ENCODE results near the gene RIN3. TPM values are rescaled to one million over a fixed set of nuclear protein-coding genes. Genes with fewer than 3 reads are reported as not detected.
A peak's percentile ranks its signal among the peaks of the same experiment; 100 is the strongest.

Gene RIN3
- total RNA-seq, 2 experiments from 2014 or later = 15.8 to 16.0 TPM

DNA sequence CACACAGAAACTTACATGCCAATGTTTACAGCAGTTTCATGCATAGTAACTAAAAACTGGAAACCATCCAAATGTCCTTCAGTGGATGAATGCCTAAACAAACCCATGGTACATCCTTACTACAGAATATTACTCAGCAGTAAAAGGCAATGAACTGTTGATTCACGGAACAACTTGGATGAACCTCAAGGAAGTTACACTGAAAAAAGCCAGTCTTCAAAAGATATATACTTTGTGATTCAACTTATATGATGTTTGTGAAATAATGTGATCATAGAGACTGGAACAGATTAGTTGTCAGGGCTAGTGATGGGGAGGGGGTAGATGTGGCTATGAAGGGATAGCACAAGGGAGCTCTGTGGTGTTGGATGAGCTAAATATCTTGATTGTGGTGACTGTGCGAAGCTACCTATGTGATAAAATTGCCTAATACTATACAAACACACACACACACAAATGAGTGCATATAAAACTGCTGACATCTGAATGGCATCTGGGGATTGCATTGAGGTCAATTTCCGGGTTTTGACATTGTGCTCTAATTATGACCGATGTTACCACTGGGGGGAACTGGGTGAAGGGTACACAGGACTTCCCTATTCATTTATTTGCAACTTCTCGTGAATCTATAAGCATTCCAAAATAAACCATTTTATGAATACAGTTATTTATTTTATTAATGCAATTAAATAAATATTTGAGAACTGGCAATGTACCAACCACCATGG lies 94.3 kb downstream of the RIN3 start:
- no peaks in the 10 kb centered on the region for H3K36me3 Mint-ChIP-seq (ENCODE audit: low read depth)
- CTCF ChIA-PET = no interaction called here
- no peaks in the 10 kb centered on the region for H3K27me3 Mint-ChIP-seq (ENCODE audit: low read depth)
- no peak overlapping the region for H3K4me3 Mint-ChIP-seq
- no peak overlapping the region for H3K27ac Mint-ChIP-seq
- H3K4me1 Mint-ChIP-seq (ENCODE audit: low read depth) = peaks cover 21% of the 10 kb centered on the region
- no peaks in the 10 kb centered on the region for H3K9me3 Mint-ChIP-seq
- intact Hi-C loops (cut with micrococcal nuclease) = loop anchor here (10.0 kb wide), 1 partner anchor 473 kb away; no protein-coding TSS in a partner anchor
- DNase-seq = no peak

DNA sequence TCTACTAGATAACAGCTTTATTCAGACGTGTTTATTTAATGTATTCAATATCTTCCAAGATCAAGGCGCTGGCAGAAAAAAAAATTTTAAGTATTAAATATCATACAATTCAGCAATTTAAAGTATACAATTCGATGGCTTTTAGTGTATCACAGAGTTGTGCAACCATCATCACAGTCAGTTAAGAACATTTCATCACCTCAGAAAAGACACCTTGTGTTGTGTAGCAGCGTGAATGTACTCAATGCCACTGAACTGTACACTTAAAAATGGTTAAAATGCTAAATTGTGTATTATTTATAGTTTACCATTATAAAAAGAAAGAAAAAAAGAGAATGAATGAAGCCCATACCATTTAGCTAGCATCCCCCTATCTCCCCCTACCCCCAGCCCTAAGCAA lies 96.4 kb downstream of the RIN3 start:
- no peaks in the 10 kb centered on the region for H3K27me3 Mint-ChIP-seq (ENCODE audit: low read depth)
- intact Hi-C loops (cut with micrococcal nuclease) = loop anchor here (10.0 kb wide), 1 partner anchor 475 kb away; no protein-coding TSS in a partner anchor
- H3K36me3 Mint-ChIP-seq (ENCODE audit: low read depth) = no peaks in the 10 kb centered on the region
- no peak overlapping the region for H3K27ac Mint-ChIP-seq
- H3K4me1 Mint-ChIP-seq (ENCODE audit: low read depth) = peaks cover 31% of the 10 kb centered on the region
- no peak for DNase-seq
- H3K4me3 Mint-ChIP-seq = no peak overlapping the region
- CTCF ChIA-PET = interaction anchor here (0.5 to 1.1 kb wide), 2 partner anchors 72 to 106 kb away, joined by 3 to 5 read pairs; no protein-coding TSS in a partner anchor
- H3K9me3 Mint-ChIP-seq = no peaks in the 10 kb centered on the region

DNA sequence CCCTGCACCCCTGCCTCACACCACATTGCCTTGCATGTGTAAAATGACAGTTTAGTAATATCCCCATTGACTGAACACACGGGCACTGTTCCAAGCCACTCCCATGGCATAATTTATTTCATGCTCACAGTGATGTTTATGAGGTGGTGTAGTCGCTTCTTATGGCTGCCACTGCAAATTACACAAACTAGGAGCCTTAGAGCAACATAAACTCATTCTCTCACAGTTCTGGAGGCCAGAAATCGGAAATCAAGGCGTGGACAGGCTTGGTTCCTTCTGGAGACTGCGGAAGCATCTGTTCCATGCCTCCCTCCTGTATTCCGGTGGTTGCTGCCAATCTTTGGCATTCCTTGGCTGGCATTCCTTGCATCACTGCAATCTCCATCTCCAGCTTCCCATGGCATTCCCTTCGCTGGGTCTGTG lies 97.3 kb downstream of the RIN3 start:
- CTCF ChIA-PET = interaction anchor here (0.6 kb wide), 1 partner anchor 115 kb away, joined by 4 read pairs; no protein-coding TSS in a partner anchor
- intact Hi-C loops (cut with micrococcal nuclease) = no loop called here
- H3K4me1 Mint-ChIP-seq (ENCODE audit: low read depth) = peaks cover 40% of the 10 kb centered on the region

DNA sequence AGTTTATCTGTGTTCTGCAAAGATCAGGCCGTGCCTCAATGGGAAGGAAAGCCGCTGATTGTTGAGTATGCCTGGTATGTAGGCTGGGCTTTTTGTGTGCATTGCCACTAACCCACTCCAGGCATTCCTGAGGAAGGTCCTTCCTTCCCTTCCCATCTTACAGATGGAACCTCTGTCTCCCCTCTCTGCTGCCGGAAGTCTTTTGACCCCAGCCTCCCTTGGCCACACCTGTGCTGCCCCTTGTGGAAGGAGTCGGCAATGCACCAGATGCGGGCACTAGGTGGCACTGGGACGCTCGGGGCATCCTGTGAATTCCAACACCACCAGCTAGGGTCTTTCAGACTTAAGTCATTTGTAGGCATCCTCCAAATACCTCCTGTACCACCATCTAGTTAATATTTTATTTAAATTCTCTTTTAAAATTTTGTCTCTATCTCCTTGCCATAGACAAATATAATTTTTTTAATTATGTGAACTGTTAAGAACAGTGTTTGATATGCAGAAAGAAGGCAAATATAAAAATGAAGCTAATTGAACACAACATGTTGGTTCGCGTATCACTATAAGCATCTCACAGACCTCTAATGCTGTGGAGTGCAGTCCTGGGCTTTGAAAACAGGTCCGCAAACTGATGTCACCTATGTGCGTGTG lies 99.6 kb downstream of the RIN3 start:
- H3K4me3 Mint-ChIP-seq = no peak overlapping the region
- H3K4me1 Mint-ChIP-seq (ENCODE audit: low read depth) = peaks cover 52% of the 10 kb centered on the region
- H3K36me3 Mint-ChIP-seq (ENCODE audit: low read depth) = no peaks in the 10 kb centered on the region
- CTCF ChIA-PET = interaction anchor here (0.6 to 4.8 kb wide), 42 partner anchors 9 to 491 kb away, joined by 3 to 35 read pairs (median 4); partner anchors contain the start of genes CPSF2 and NDUFB1
- DNase-seq = peak; percentile 87
- intact Hi-C loops (cut with micrococcal nuclease) = loop anchor here (1.0 kb wide), 2 partner anchors 34 to 68 kb away; no protein-coding TSS in a partner anchor
- H3K27me3 Mint-ChIP-seq (ENCODE audit: low read depth) = no peaks in the 10 kb centered on the region
- H3K9me3 Mint-ChIP-seq = no peaks in the 10 kb centered on the region
- no peak overlapping the region for H3K27ac Mint-ChIP-seq

More for the DNA sequence above, 97.3 kb downstream of the RIN3 start:
- no peak overlapping the region for H3K4me3 Mint-ChIP-seq
- DNase-seq = no peak
- H3K27ac Mint-ChIP-seq = no peak overlapping the region
- no peaks in the 10 kb centered on the region for H3K9me3 Mint-ChIP-seq
- H3K27me3 Mint-ChIP-seq (ENCODE audit: low read depth) = no peaks in the 10 kb centered on the region
- no peaks in the 10 kb centered on the region for H3K36me3 Mint-ChIP-seq (ENCODE audit: low read depth)

DNA sequence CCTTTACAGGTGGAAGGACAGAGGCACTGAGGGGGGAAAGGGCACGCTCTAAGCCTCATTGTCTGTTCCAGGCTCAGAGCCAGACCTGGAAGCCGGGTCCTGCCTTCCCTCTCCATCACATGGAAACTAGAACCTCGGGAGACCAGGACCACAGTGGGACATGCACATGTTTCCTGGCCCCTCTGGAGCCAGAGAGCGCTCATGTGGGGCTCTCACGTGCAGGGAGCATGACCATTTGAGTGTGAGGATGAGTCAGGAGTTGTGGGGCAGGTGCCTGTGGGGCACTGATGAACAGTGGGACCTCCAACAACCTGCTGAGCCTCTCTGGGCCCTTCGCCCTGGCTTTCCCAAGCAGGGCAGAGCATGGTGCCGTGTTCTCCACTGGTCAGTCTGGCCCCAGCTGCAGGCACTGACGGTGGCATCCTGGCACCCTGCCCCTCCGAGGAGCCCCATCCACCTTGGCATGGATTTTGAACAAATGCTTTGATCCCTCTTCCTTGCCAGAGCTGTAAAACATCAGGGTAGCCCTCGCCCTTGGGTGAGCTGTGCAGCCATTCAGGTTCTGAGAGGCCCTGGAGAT lies 100.2 kb downstream of the RIN3 start:
- intact Hi-C loops (cut with micrococcal nuclease) = loop anchor here (1.0 kb wide), 2 partner anchors 34 to 68 kb away; no protein-coding TSS in a partner anchor
- H3K4me3 Mint-ChIP-seq = no peak overlapping the region
- H3K27me3 Mint-ChIP-seq (ENCODE audit: low read depth) = no peaks in the 10 kb centered on the region
- H3K9me3 Mint-ChIP-seq = no peaks in the 10 kb centered on the region
- CTCF ChIA-PET = interaction anchor here (0.6 to 4.8 kb wide), 45 partner anchors 9 to 502 kb away, joined by 3 to 35 read pairs (median 4); partner anchors contain the start of genes CPSF2 and NDUFB1
- peaks cover 52% of the 10 kb centered on the region for H3K4me1 Mint-ChIP-seq (ENCODE audit: low read depth)
- no peak overlapping the region for H3K27ac Mint-ChIP-seq
- no peak for DNase-seq
- no peaks in the 10 kb centered on the region for H3K36me3 Mint-ChIP-seq (ENCODE audit: low read depth)

DNA sequence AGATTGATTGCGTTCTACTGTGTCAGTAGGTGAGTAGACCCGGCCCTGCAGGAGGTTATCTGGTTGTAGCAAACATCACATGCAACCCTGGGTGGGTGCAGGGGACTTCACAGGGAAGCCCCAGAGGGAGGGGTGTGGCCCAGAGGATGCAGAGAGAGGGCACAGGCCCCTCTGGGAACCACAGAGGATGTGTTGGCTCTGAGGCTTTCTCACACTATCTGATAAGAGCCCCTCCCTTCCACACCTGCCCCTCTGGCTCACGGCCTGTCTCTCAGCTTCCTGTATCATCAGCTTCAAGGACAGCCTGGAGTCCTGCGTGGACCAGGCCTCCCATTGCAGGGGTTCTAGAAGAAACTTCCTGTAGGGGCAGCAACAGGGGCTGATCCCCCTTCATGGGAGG lies 101.9 kb downstream of the RIN3 start:
- intact Hi-C loops (cut with micrococcal nuclease) = no loop called here
- CTCF ChIA-PET = interaction anchor here (0.6 to 4.8 kb wide), 8 partner anchors 16 to 71 kb away, joined by 3 to 35 read pairs (median 4); no protein-coding TSS in a partner anchor
- H3K27me3 Mint-ChIP-seq (ENCODE audit: low read depth) = no peaks in the 10 kb centered on the region
- no peaks in the 10 kb centered on the region for H3K9me3 Mint-ChIP-seq
- DNase-seq = peak; percentile 75
- no peak overlapping the region for H3K4me3 Mint-ChIP-seq
- H3K4me1 Mint-ChIP-seq (ENCODE audit: low read depth) = peaks cover 42% of the 10 kb centered on the region
- H3K27ac Mint-ChIP-seq = peak overlapping the region; percentile 77
- H3K36me3 Mint-ChIP-seq (ENCODE audit: low read depth) = no peaks in the 10 kb centered on the region

DNA sequence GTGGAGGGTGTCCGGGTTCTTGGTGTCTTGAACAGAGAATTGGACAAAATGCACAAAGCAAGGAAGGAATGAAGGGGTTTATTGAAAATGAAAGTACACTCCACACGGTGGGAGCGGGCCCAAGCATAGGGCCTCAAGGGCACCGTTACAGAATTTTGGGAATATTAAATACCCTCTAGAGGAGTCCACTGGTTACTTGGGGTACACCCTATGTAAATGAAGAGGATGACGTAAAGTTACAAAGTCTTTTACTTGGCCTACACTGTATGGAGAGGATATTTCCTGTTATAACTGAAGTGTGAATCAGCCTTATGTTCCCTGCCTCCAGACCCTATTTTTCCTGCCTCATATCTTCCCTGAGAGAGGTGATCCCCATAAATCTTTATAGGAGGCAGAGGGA lies 102.6 kb downstream of the RIN3 start:
- Mint-ChIP-seq H3K9me3 (peaks cover under 1% of the 10 kb centered on the region), H3K27ac (peak overlapping the region; percentile 77), H3K4me3 (no peak overlapping the region), H3K27me3 (ENCODE audit: low read depth) (no peaks in the 10 kb centered on the region), H3K36me3 (ENCODE audit: low read depth) (peaks cover under 1% of the 10 kb centered on the region), H3K4me1 (ENCODE audit: low read depth) (peaks cover 42% of the 10 kb centered on the region)
- CTCF ChIA-PET = interaction anchor here (0.6 to 4.8 kb wide), 6 partner anchors 15 to 65 kb away, joined by 3 to 35 read pairs (median 4); no protein-coding TSS in a partner anchor
- DNase-seq = no peak
- intact Hi-C loops (cut with micrococcal nuclease) = no loop called here

DNA sequence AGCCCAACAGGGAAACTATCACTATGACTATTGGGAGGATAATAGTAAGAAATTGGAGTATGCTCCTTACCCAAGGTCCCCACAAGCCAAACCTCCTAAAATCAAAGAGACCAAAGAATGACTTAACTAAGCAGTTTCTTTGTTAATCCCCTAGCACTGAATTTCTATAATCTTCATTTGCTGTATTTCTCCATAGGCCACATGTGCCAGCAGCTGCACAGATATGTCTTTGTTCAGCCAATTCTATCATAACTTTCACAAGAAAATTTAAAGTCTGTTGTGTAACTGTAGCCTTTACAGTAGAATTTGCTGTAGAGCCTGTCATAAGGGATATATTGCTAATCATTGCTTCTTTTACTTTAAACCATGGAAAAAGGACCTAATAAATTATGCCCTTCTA lies 104.0 kb downstream of the RIN3 start:
- DNase-seq = no peak
- no peak overlapping the region for H3K27ac Mint-ChIP-seq
- intact Hi-C loops (cut with micrococcal nuclease) = no loop called here
- H3K27me3 Mint-ChIP-seq (ENCODE audit: low read depth) = no peaks in the 10 kb centered on the region
- H3K36me3 Mint-ChIP-seq (ENCODE audit: low read depth) = peaks cover 9% of the 10 kb centered on the region
- CTCF ChIA-PET = interaction anchor here (4.8 kb wide), 1 partner anchor 13 kb away, joined by 22 read pairs; no protein-coding TSS in a partner anchor
- H3K9me3 Mint-ChIP-seq = peaks cover 14% of the 10 kb centered on the region
- no peak overlapping the region for H3K4me3 Mint-ChIP-seq
- peaks cover 40% of the 10 kb centered on the region for H3K4me1 Mint-ChIP-seq (ENCODE audit: low read depth)

DNA sequence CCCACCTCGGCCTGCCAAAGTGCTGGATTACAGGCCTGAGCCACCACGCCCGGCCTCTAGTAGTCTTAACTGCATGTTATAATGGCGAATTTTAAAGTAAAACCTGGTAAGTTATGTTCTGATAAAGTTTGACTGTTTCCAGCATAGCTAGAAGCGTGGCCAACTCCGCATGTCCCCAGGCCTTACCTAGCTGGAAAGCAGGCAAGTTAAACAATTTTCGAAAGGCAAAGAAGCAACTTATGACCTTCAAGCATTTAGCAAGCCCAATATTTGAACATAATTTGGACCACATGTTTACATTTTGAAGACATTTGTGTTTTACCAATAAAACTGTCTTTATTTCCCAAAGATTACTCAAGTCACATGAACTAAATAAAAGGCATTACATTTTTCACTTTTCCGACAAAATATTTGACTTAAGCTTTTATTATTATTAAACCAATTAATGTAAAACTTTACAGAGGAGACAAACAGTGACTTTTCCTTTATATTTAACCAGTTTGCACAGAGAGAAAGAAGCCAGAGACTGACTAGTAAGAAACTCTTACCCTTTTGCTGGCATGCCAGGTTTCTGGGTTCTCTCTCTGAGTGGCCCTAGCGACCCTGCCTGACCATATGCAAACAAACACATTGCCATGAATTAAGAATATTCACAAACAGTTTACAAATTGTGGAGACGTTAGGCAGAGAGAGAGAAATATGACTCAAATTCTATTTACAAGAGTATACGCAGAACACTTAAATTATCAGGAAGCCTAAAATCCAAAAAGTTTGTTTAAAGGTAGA lies 106.3 kb downstream of the RIN3 start:
- H3K27me3 Mint-ChIP-seq (ENCODE audit: low read depth) = no peaks in the 10 kb centered on the region
- DNase-seq = no peak
- H3K36me3 Mint-ChIP-seq (ENCODE audit: low read depth) = peaks cover 13% of the 10 kb centered on the region
- H3K4me1 Mint-ChIP-seq (ENCODE audit: low read depth) = peaks cover 22% of the 10 kb centered on the region
- H3K9me3 Mint-ChIP-seq = peaks cover 22% of the 10 kb centered on the region
- CTCF ChIA-PET = interaction anchor here (0.9 kb wide), 1 partner anchor 24 kb away, joined by 3 read pairs; no protein-coding TSS in a partner anchor
- no peak overlapping the region for H3K27ac Mint-ChIP-seq
- H3K4me3 Mint-ChIP-seq = no peak overlapping the region
- intact Hi-C loops (cut with micrococcal nuclease) = no loop called here

DNA sequence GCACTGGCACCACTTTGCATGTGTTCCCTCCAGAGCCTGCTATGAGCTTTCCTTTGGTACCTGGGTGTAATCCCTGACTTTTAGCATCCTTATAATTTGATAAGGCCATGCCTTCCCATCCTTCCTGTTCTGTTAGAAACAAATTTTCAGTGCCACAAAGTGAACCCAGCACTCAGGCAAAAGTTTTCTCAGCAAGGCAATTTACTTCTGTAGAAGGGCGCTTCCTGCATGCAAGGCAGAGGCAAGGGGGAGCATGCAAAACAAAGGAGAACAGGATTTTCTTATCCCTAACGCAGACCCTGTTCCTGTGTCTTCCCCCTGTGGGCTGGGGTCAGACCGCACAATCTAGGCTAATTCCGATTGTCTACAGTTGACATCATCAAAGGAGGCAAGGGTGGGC lies 108.7 kb downstream of the RIN3 start:
- CTCF ChIA-PET = interaction anchor here (0.8 kb wide), 1 partner anchor 25 kb away, joined by 4 read pairs; no protein-coding TSS in a partner anchor
- no peak overlapping the region for H3K27ac Mint-ChIP-seq
- H3K9me3 Mint-ChIP-seq = peaks cover 31% of the 10 kb centered on the region

DNA sequence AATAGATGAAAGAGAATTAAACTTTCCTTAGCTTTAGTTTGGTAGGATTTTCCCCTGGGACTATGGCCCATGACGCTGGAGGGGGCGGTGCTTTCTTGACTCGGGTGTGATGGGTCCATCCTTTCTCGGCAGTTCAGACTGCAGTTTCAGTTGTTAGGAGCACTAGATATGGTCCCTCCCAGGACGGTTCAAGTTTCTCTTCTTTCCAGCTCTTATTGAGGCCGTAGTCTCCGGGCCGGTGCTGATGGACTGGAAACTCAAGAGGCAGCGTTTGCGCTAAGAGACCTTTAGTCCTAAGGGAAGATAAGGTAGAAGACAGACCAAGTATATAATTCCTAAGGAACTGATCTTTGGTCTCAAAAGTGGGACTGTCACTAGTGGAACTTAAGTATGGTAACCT lies 111.2 kb downstream of the RIN3 start:
- Mint-ChIP-seq H3K27me3 (ENCODE audit: low read depth) (no peaks in the 10 kb centered on the region), H3K36me3 (ENCODE audit: low read depth) (peaks cover 22% of the 10 kb centered on the region), H3K27ac (no peak overlapping the region), H3K4me3 (no peak overlapping the region), H3K4me1 (ENCODE audit: low read depth) (no peaks in the 10 kb centered on the region), H3K9me3 (peaks cover 39% of the 10 kb centered on the region)
- intact Hi-C loops (cut with micrococcal nuclease) = no loop called here
- DNase-seq = no peak
- CTCF ChIA-PET = interaction anchor here (1.8 kb wide), 1 partner anchor 61 kb away, joined by 4 read pairs; no protein-coding TSS in a partner anchor

More for the DNA sequence above, 108.7 kb downstream of the RIN3 start:
- Mint-ChIP-seq H3K4me3 (no peak overlapping the region), H3K27me3 (ENCODE audit: low read depth) (no peaks in the 10 kb centered on the region), H3K36me3 (ENCODE audit: low read depth) (peaks cover 16% of the 10 kb centered on the region), H3K4me1 (ENCODE audit: low read depth) (peaks cover 3% of the 10 kb centered on the region)
- intact Hi-C loops (cut with micrococcal nuclease) = no loop called here
- DNase-seq = no peak

Data from activated naive CD4-positive, alpha-beta T cell treated with anti-CD3 and anti-CD28 coated beads for 36 hours (primary cell).